ENCODE measurements around the gene RTL1. TPM values are rescaled to one million over a fixed set of nuclear protein-coding genes. Genes with fewer than 3 reads are reported as not detected.

RTL1 gene
- total and polyA plus RNA-seq, 2 of the 8 experiments (the other 6 are each of a cell fraction or from before 2014, with no cell fraction given) = not detected

- no peak overlapping the region for H3K4me3 ChIP-seq (ENCODE audit: extremely low read depth in 1 of 4, insufficient read depth in 2 of 4, low read depth in 3 of 4, low read length in 4 of 4)
- H3K9me3 ChIP-seq (ENCODE audit: insufficient read depth in 2 of 2, low read depth in 1 of 2, low read length in 1 of 2) = peaks cover 7 to 14% of the 10 kb centered on the region in 2 experiments; a peak in 3 of 4 replicates
- no peak overlapping the region for H3K27ac ChIP-seq (ENCODE audit: low read depth, low read length)
- no peak overlapping the region for H3K9ac ChIP-seq (replicated peaks in 1 of 4; ENCODE audit: extremely low read depth in 1 of 4, low read depth in 3 of 4, low read length in 3 of 4)
- H4K91ac ChIP-seq (replicated peaks; ENCODE audit: insufficient read length, low read length) = no peak overlapping the region
- no peaks in the 10 kb centered on the region for H3K79me1 ChIP-seq (ENCODE audit: low read depth, low read length)
- no peak overlapping the region for H2BK12ac ChIP-seq (ENCODE audit: low read depth, low read length)
- H3K18ac ChIP-seq (ENCODE audit: extremely low read depth, low read length) = no peak overlapping the region
- no peak overlapping the region for H2BK20ac ChIP-seq (ENCODE audit: low read length)
- TF ChIP-seq SAP30 (IDR thresholded peaks at IDR 0.05; ENCODE audit: insufficient read depth, insufficient replicate concordance, low read length) (no peak), YY1 (IDR thresholded peaks at IDR 0.05; ENCODE audit: low read depth, low read length) (no peak), BCL11A (IDR thresholded peaks at IDR 0.05; ENCODE audit: low read depth in 2 of 2, low read length in 2 of 2) (no peak), TAF7 (optimal IDR thresholded peaks at IDR 0.05; ENCODE audit: borderline replicate concordance, low read depth, low read length) (no peak), SRF (IDR thresholded peaks at IDR 0.05; ENCODE audit: low read depth, low read length) (no peak), MAX (IDR thresholded peaks at IDR 0.05) (no peak), TCF12 (IDR thresholded peaks at IDR 0.05; ENCODE audit: low read depth, low read length) (no peak), BACH1 (IDR thresholded peaks at IDR 0.05; ENCODE audit: low read length) (no peak)
- FAIRE-seq (no peak), DNase-seq (ENCODE audit: low read depth in 1 of 2, low spot score in 2 of 2) (no peak)
- peaks cover 0 to 2% of the 10 kb centered on the region in 2 experiments for H4K20me1 ChIP-seq (replicated peaks in 1 of 2; ENCODE audit: control insufficient read depth in 1 of 2, insufficient read depth in 2 of 2, low read length in 2 of 2)
- no peak overlapping the region for H3K14ac ChIP-seq (ENCODE audit: insufficient read length)
- H3K4me2 ChIP-seq (ENCODE audit: insufficient read depth in 1 of 2, low read depth in 2 of 2, low read length in 2 of 2) = no peak overlapping the region
- no peak overlapping the region for H2BK120ac ChIP-seq (replicated peaks; ENCODE audit: low read depth, low read length)
- H3K27me3 ChIP-seq (replicated peaks in 1 of 4; ENCODE audit: control insufficient read depth in 3 of 4, extremely low read depth in 1 of 4, insufficient read depth in 3 of 4, low read length in 3 of 4) = no peaks in the 10 kb centered on the region
- no peaks in the 10 kb centered on the region for H3K79me2 ChIP-seq (ENCODE audit: control insufficient read depth in 1 of 2, insufficient read depth in 2 of 2, low read length in 2 of 2)
- no peak overlapping the region for H3K4ac ChIP-seq (replicated peaks; ENCODE audit: insufficient read length, low read depth, low read length)
- no peak overlapping the region for H2BK5ac ChIP-seq (ENCODE audit: low read depth, low read length)
- no peaks in the 10 kb centered on the region for H3K36me3 ChIP-seq (ENCODE audit: control insufficient read depth in 2 of 4, insufficient read depth in 4 of 4, low read length in 3 of 4)
- H2BK15ac ChIP-seq (ENCODE audit: low read length) = no peak overlapping the region
- no peak overlapping the region for H3K56ac ChIP-seq (replicated peaks; ENCODE audit: insufficient read length, low read depth, low read length)
- H3K23ac ChIP-seq (ENCODE audit: insufficient read length) = no peak overlapping the region
- no peak overlapping the region for H4K8ac ChIP-seq (ENCODE audit: extremely low read depth, insufficient read depth, low read length)
- POLR2A ChIA-PET (ENCODE audit: partially characterized antibody) = no interaction called here
- no peaks in the 10 kb centered on the region; a peak in 2 of 7 replicates for H3K4me1 ChIP-seq (replicated peaks in 1 of 4; ENCODE audit: control insufficient read depth in 3 of 4, insufficient read depth in 4 of 4, low read length in 3 of 4)
- H2AFZ ChIP-seq (ENCODE audit: low read length) = no peak overlapping the region
- CTCF ChIA-PET (ENCODE audit: partially characterized antibody) = interaction anchor here (1.0 to 3.6 kb wide), 5 partner anchors 9 to 449 kb away, joined by 3 to 13 read pairs (median 7); no protein-coding TSS in a partner anchor
- no peak overlapping the region for H4K5ac ChIP-seq (ENCODE audit: insufficient read length, low read depth, low read length)
- peaks cover 3% of the 10 kb centered on the region; the same call in 1 of the 2 replicates for H3K23me2 ChIP-seq (ENCODE audit: low read depth, low read length)
- 79% methylated on average over 10 of the region's 10 CpGs; no CpG with 5 or more reads in 1 of the 2 experiments for WGBS, 2 experiments (ENCODE audit: extremely low coverage in 1 of 2, insufficient coverage in 1 of 2, insufficient read length in 1 of 2, insufficient replicate concordance in 2 of 2, low coverage in 1 of 2, low lambda C conversion rate in 2 of 2, missing lambda C conversion rate in 1 of 2)
- no peak overlapping the region for H2AK5ac ChIP-seq (ENCODE audit: low read depth, low read length)
Measured at GRCh38 chr14:100864206-100864605, 39.3 kb downstream of the RTL1 start.

All from H1 (cell line).